ENCODE results near the gene FBXL7. TPM values are rescaled to one million over a fixed set of nuclear protein-coding genes. Genes with fewer than 3 reads are reported as not detected.

The FBXL7 gene
- total RNA-seq, 2 experiments from 2014 or later: not detected

- Mint-ChIP-seq H3K27me3 (no peaks in the 10 kb centered on the region), H3K27ac (no peak overlapping the region), H3K4me1 (ENCODE audit: low read depth) (no peaks in the 10 kb centered on the region), H3K36me3 (ENCODE audit: low read depth) (no peaks in the 10 kb centered on the region), H3K4me3 (no peak overlapping the region), H3K9me3 (peaks cover 6% of the 10 kb centered on the region)
- Histone ChIP-seq H3K27me3 (ENCODE audit: control insufficient read depth in 1 of 2, insufficient read depth in 2 of 2, low read length in 2 of 2) (no peaks in the 10 kb centered on the region), H3K4me3 (ENCODE audit: low read length) (no peak overlapping the region), H3K4me1 (ENCODE audit: insufficient read depth, low read length) (no peaks in the 10 kb centered on the region), H3K36me3 (ENCODE audit: insufficient read depth, low read length) (no peaks in the 10 kb centered on the region), H3K9me3 (ENCODE audit: control insufficient read depth in 1 of 2, insufficient read depth in 1 of 2, low read length in 2 of 2) (no peaks in the 10 kb centered on the region), H3K27ac (ENCODE audit: low read depth in 1 of 2, low read length in 2 of 2) (no peak overlapping the region)
- TF ChIP-seq CTCF (IDR thresholded peaks at IDR 0.05): no peak
- intact Hi-C loops (cut with DNase I, micrococcal nuclease): no loop called here
- no peak for ATAC-seq (ENCODE audit: poor library complexity)
- no peak for DNase-seq
- ChIA-PET CTCF (no interaction called here), POLR2A (no interaction called here)
These were observed 50.6 kb downstream of the FBXL7 start for GRCh38 chr5:15550502-15551112.

DNA sequence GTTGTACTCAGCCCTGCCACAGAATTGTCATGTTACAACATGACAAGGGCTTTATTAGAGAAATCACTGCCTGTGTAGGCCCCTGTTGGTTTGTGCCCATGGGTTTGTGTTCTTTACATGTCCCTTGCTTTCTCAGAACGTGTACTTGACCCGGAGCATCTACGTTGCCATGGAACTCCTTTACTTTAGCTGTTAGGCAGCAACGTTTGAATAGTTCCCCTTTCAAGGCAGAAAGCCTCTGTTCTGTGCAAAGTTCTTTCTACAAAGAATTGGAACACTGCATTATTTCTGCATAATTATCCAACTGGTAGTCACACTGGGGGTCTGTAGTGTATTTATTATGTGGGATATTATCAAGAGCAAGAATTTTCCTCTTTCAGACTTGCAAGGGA lies 51.1 kb downstream of the FBXL7 start:
- DNase-seq (no peak), ATAC-seq (ENCODE audit: poor library complexity) (no peak)
- ChIA-PET CTCF (no interaction called here), POLR2A (no interaction called here)
- Histone ChIP-seq H3K27ac (ENCODE audit: low read depth in 1 of 2, low read length in 2 of 2) (no peak overlapping the region), H3K4me3 (ENCODE audit: low read length) (no peak overlapping the region), H3K36me3 (ENCODE audit: insufficient read depth, low read length) (no peaks in the 10 kb centered on the region), H3K9me3 (ENCODE audit: control insufficient read depth in 1 of 2, insufficient read depth in 1 of 2, low read length in 2 of 2) (no peaks in the 10 kb centered on the region), H3K4me1 (ENCODE audit: insufficient read depth, low read length) (no peaks in the 10 kb centered on the region), H3K27me3 (ENCODE audit: control insufficient read depth in 1 of 2, insufficient read depth in 2 of 2, low read length in 2 of 2) (no peaks in the 10 kb centered on the region)
- TF ChIP-seq CTCF (IDR thresholded peaks at IDR 0.05): no peak
- Mint-ChIP-seq H3K27me3 (no peaks in the 10 kb centered on the region), H3K9me3 (peaks cover 6% of the 10 kb centered on the region), H3K36me3 (ENCODE audit: low read depth) (no peaks in the 10 kb centered on the region), H3K4me1 (ENCODE audit: low read depth) (no peaks in the 10 kb centered on the region), H3K27ac (no peak overlapping the region), H3K4me3 (no peak overlapping the region)
- intact Hi-C loops (cut with DNase I, micrococcal nuclease): no loop called here

DNA sequence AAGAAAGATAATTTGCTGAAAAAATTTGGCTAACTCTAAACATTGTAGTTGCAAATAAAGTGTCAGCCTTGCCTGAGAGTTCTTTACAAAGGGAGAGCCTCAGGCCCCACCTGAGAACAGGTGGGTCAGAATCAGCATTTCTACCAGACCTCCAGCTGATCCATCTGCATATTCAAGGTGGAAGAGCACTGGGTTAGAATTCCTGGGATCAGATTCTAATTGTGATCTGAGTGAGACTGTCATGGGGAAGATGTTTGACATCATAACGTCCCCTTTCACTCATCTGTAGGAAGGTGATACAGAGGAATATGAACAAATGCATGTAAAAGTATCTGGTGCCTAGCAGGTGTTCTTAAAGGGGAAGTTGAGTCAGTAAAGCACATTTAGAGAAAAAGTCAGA lies 54.6 kb downstream of the FBXL7 start:
- intact Hi-C loops (cut with DNase I, micrococcal nuclease): no loop called here
- CTCF ChIA-PET: no interaction called here
- no peak overlapping the region for H3K4me3 ChIP-seq (ENCODE audit: low read length)
- DNase-seq: no peak
- no peaks in the 10 kb centered on the region for H3K27me3 ChIP-seq (ENCODE audit: control insufficient read depth in 1 of 2, insufficient read depth in 2 of 2, low read length in 2 of 2)
- H3K4me3 Mint-ChIP-seq: no peak overlapping the region
- no peak overlapping the region for H3K27ac Mint-ChIP-seq
- no peaks in the 10 kb centered on the region for H3K36me3 Mint-ChIP-seq (ENCODE audit: low read depth)
- POLR2A ChIA-PET: no interaction called here
- H3K27me3 Mint-ChIP-seq: no peaks in the 10 kb centered on the region
- H3K27ac ChIP-seq (ENCODE audit: low read depth in 1 of 2, low read length in 2 of 2): no peak overlapping the region
- peaks cover 0 to 5% of the 10 kb centered on the region in 2 experiments for H3K9me3 ChIP-seq (ENCODE audit: control insufficient read depth in 1 of 2, insufficient read depth in 1 of 2, low read length in 2 of 2)
- peaks cover 10% of the 10 kb centered on the region for H3K9me3 Mint-ChIP-seq
- no peaks in the 10 kb centered on the region for H3K4me1 Mint-ChIP-seq (ENCODE audit: low read depth)
- ATAC-seq (ENCODE audit: poor library complexity): no peak
- H3K4me1 ChIP-seq (ENCODE audit: insufficient read depth, low read length): no peaks in the 10 kb centered on the region
- TF ChIP-seq CTCF (IDR thresholded peaks at IDR 0.05): no peak
- H3K36me3 ChIP-seq (ENCODE audit: insufficient read depth, low read length): no peaks in the 10 kb centered on the region
